Esophagus squamous epithelium (tissue), 5 donors: Measurements from ENCODE around the gene IFNA21. TPM values are rescaled to one million over a fixed set of nuclear protein-coding genes. Genes with fewer than 3 reads are reported as not detected.
"Not testable (repeated sequence)": the region's sequence is repeated elsewhere in the genome, so short reads cannot be mapped to it uniquely, and the experiment has no call there.

Experiments
- DNase-seq: peaks from one replicate; lab custom pipeline; 2025; lab: John Stamatoyannopoulos, UW
- H3K27ac ChIP-seq, 4 donors: fragments of 200-600 bp; sonication (generic); one replicate each; pipeline ENCODE4 v1.5.1; 2016 to 2019; ENCODE audit warnings: mild to moderate bottlenecking in 1 of 4
- H3K27me3 ChIP-seq, 4 donors: fragments of 200-600 bp; sonication (generic); 1 replicate in 3 of 4; 2 replicates in 1 of 4; pipeline versions ENCODE4 v1.5.1 to v1.6.0; 2017 to 2021; ENCODE audit warnings: antibody characterized with exemption in 1 of 4
- H3K36me3 ChIP-seq, 3 donors: fragments of 200-600 bp; sonication (generic); one replicate each; pipeline ENCODE4 v1.5.1; 2016 to 2019
- H3K4me1 ChIP-seq, 3 donors: fragments of 200-600 bp; sonication (generic); one replicate each; pipeline ENCODE4 v1.5.1; 2017 to 2019
- H3K4me3 ChIP-seq, 4 donors: fragments of 200-600 bp; sonication (generic); 1 replicate in 3 of 4; 2 replicates in 1 of 4; pipeline ENCODE4 v1.5.1; 2016 to 2019; ENCODE audit warnings: mild to moderate bottlenecking in 2 of 4, moderate library complexity in 1 of 4
- H3K9me3 ChIP-seq, 3 donors: fragments of 200-600 bp; sonication (generic); one replicate each; pipeline ENCODE4 v1.5.1; 2016 to 2019
- POLR2A ChIP-seq, 4 donors: fragments of 450-650 bp; IDR thresholded peaks; one replicate each; pipeline ENCODE4 v1.6.1; 2017; ENCODE audit warnings: antibody characterized with exemption in 4 of 4, mild to moderate bottlenecking in 4 of 4, moderate library complexity in 3 of 4
- WGBS, 2 donors: methylation state at CpG; one replicate each; pipeline ENCODE4 v1.1.5; 2018; 5-methylcytosine and 5-hydroxymethylcytosine counted together
- intact Hi-C: fragments of 100-400 bp; cut with DNase I; formaldehyde crosslinking; loops from one replicate; pipeline ENCODE4 v1.15.0; 2022
- total RNA-seq, 4 donors: library from RNA; depleted of rRNA; stranded (reverse); fragments of >200 nt; gene quantifications; one replicate each; pipeline ENCODE4 v1.1.0, GENCODE V29; 2016
- TF ChIP-seq, protein P1 (sequence below), 6 experiments: fragments of 450-650 bp in 4 of 6; fragments of 200-600 bp in 2 of 6; sonication (generic) in 2 of 6; IDR thresholded peaks; one replicate each; pipeline ENCODE4 v1.5.1; 2016 to 2019; ENCODE audit warnings: antibody characterized with exemption in 6 of 6, mild to moderate bottlenecking in 4 of 6, moderate library complexity in 4 of 6
- donor health status: DM: yes; HTN: yes; CAD: no.

The IFNA21 gene
- total RNA-seq, result not detected

GRCh38 chr9:21166560-21166959, at the start of gene IFNA21:
TSS of gene IFNA21 (minus strand) at chr9:21166660. CDS start at chr9:21166612, 48 bp downstream.
- H3K9me3 ChIP-seq, H3K27me3 ChIP-seq, H3K27ac ChIP-seq, H3K4me1 ChIP-seq, DNase-seq, H3K36me3 ChIP-seq, intact Hi-C loops, H3K4me3 ChIP-seq: not testable (repeated sequence)
- WGBS, 2 donors, result 93% methylated on average over 2 of the region's 2 CpGs

GRCh38 chr9:21213411-21214326, 47.2 kb upstream of the IFNA21 start:
- H3K4me3 ChIP-seq, DNase-seq, H3K36me3 ChIP-seq, H3K9me3 ChIP-seq, intact Hi-C loops, H3K4me1 ChIP-seq, H3K27ac ChIP-seq: not testable (repeated sequence)
- peaks cover 0 to 14% (median 0%) of the 10 kb centered on the region in 4 donors for H3K27me3 ChIP-seq
- WGBS, 2 donors, result 37 to 43% methylated on average over 5 of the region's 5 CpGs

DNA sequence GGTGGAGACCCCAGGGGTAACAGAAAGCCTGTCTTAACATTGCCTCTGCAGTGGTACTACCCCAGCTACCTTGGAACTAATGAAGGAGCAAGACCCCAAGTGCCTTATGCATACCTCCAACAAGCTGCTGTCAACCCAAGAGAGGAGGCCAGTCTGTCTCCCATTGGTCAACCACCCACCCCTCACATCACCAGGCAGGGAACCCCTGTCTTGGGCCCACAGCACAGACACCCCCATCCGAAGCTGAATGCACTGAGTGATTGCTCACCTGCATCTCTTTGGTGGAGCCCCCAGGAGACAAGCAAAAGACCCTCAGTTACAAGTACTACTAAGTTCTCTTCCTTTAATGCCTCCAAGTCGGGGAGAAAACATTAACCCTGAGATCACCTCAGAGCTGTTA, 45.7 kb upstream of the IFNA21 start:
- WGBS, 2 donors, result 60 to 100% methylated on average over 1 of the region's 2 CpGs
- H3K36me3 ChIP-seq, H3K27ac ChIP-seq, intact Hi-C loops, DNase-seq, H3K4me1 ChIP-seq, H3K27me3 ChIP-seq, H3K4me3 ChIP-seq, H3K9me3 ChIP-seq: not testable (repeated sequence)

DNA sequence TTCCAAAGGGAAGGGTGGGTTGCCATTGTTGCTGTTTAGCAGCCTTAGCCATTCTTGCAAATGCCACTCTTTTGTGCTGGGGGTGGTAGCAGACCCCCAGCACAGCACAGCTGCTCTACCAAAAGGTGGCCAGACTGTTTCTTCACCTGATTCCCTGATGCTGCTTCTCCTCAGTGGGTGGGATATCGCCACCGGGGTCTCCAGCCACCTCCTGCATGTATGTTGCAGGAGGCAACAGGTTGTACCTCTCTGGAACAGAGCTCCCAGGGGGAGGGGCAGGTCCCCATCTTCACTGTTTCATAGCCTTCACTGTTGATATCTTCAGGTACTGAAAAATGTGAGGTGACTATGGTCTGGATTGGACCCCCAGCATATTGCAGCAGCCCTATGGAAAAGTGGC, 44.3 kb upstream of the IFNA21 start:
- H3K4me1 ChIP-seq, DNase-seq, H3K4me3 ChIP-seq, H3K9me3 ChIP-seq, H3K36me3 ChIP-seq, H3K27ac ChIP-seq, intact Hi-C loops, H3K27me3 ChIP-seq: not testable (repeated sequence)
- 76 to 80% methylated on average over 1 to 2 of the region's 2 CpGs for WGBS, 2 donors

DNA sequence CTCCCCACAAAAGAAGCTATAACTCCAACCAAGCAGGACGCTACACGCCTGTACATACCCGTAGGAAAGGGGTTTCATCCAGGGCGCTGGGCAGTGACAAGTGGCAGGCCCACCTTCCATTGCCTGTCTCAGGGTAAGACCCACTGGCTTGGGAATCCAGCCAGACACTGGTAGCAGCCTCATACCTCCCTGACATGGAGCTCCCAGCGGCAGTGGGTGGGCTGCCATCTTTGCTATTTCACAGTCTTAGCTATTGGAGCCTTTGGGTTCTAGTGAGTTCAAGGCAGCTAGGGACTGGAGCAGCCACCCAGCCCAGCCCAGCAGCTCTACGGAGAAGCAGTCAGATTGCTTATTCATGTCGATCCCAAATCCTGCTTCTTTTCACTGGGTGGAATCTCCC, 43.9 kb upstream of the IFNA21 start:
- DNase-seq, result no peak
- Histone ChIP-seq H3K4me1 (no peaks in the 10 kb centered on the region), H3K4me3 (no peak overlapping the region), H3K27ac (no peak overlapping the region), H3K36me3 (no peaks in the 10 kb centered on the region), H3K27me3 (no peaks in the 10 kb centered on the region), H3K9me3 (no peaks in the 10 kb centered on the region)
- TF ChIP-seq, protein P1, sequence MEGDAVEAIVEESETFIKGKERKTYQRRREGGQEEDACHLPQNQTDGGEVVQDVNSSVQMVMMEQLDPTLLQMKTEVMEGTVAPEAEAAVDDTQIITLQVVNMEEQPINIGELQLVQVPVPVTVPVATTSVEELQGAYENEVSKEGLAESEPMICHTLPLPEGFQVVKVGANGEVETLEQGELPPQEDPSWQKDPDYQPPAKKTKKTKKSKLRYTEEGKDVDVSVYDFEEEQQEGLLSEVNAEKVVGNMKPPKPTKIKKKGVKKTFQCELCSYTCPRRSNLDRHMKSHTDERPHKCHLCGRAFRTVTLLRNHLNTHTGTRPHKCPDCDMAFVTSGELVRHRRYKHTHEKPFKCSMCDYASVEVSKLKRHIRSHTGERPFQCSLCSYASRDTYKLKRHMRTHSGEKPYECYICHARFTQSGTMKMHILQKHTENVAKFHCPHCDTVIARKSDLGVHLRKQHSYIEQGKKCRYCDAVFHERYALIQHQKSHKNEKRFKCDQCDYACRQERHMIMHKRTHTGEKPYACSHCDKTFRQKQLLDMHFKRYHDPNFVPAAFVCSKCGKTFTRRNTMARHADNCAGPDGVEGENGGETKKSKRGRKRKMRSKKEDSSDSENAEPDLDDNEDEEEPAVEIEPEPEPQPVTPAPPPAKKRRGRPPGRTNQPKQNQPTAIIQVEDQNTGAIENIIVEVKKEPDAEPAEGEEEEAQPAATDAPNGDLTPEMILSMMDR (IDR thresholded peaks at IDR 0.05), result no peak
- no peak for TF ChIP-seq POLR2A (IDR thresholded peaks at IDR 0.05)
- intact Hi-C loops, result no loop called here
- WGBS, 2 donors, result 77 to 94% methylated on average over 6 to 7 of the region's 7 CpGs

GRCh38 chr9:21207043-21207442, 40.6 kb upstream of the IFNA21 start, which contains the start of gene IFNA10:
TSS of gene IFNA10 (minus strand) at chr9:21207143. CDS start at chr9:21207097, 46 bp downstream.
- H3K27me3 ChIP-seq, DNase-seq, H3K27ac ChIP-seq, H3K9me3 ChIP-seq, H3K4me1 ChIP-seq, H3K4me3 ChIP-seq, H3K36me3 ChIP-seq, intact Hi-C loops: not testable (repeated sequence)
- 81 to 91% methylated on average over 3 of the region's 3 CpGs for WGBS, 2 donors

- Histone ChIP-seq H3K4me1 (no peaks in the 10 kb centered on the region), H3K36me3 (no peaks in the 10 kb centered on the region), H3K27me3 (no peaks in the 10 kb centered on the region), H3K27ac (no peak overlapping the region), H3K9me3 (no peaks in the 10 kb centered on the region), H3K4me3 (no peak overlapping the region)
- intact Hi-C loops, result no loop called here
- DNase-seq, result no peak
- TF ChIP-seq POLR2A (IDR thresholded peaks at IDR 0.05), result no peak
- TF ChIP-seq, protein P1 (IDR thresholded peaks at IDR 0.05), result no peak
Measured at GRCh38 chr9:21205204-21205603, 38.7 kb upstream of the IFNA21 start.

DNA sequence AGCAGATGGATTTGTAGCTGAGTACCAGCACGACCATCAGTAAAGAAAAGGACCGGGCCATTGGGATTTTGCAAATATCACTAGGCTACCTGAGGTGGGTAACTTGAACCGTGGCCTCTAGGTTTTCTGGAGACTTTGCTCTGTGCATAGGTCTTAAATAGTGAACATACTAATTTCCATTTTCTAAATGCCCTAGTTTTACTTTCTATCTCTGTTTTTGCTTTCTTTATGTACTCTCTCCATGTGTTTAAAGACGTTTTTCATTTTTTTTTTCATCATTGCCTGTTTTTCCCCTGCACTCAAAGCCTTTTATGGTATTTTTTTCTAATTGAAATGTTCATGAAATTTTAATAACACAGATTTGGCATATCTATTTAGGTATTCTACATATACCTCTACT, 35.6 kb upstream of the IFNA21 start, which contains the start of gene IFNA7:
TSS of gene IFNA7 (minus strand) at position 101 of the 400 bp plus-strand sequence. CDS start at position 61, 40 bp downstream.
- DNase-seq, H3K4me3 ChIP-seq, H3K9me3 ChIP-seq, H3K27ac ChIP-seq, H3K36me3 ChIP-seq, H3K27me3 ChIP-seq, H3K4me1 ChIP-seq, intact Hi-C loops: not testable (repeated sequence)
- 57 to 63% methylated on average over 4 of the region's 4 CpGs for WGBS, 2 donors
